Activated T-cell treated with anti-CD3 and anti-CD28 coated beads for 48 hours (primary cell): ENCODE measurements around the gene CDH13.

Experiments used
- DNase-seq: peaks from one replicate; pipeline ENCODE4 v3.0.0-alpha.2; 2020; ENCODE audit warnings: low read depth

CDH13 gene

DNA sequence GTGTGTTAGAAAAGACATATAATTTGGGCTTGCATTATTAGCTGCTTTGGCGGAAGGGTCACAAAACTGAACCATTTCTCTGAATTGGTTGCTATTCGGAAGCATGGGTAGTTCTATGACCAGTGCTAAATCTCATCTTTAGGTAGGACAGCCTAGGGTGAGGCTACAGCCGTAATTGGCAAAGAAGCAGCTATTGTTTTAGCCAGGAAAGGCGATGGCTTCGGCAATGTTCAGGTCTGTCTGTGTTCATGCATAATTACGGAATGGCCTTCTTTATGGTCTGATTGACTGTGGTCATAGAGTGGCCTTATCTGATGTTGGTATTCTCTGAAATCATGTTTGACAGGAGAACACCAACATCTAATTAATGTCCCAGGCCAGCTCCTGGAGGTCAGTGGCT is 812.6 kb downstream of the CDH13 start:
- no peak for DNase-seq

- DNase-seq: no peak
Observed at GRCh38 chr16:83441517-83441916, 814.7 kb downstream of the CDH13 start.

GRCh38 chr16:83443972-83444371 is 817.2 kb downstream of the CDH13 start:
- no peak for DNase-seq

DNA sequence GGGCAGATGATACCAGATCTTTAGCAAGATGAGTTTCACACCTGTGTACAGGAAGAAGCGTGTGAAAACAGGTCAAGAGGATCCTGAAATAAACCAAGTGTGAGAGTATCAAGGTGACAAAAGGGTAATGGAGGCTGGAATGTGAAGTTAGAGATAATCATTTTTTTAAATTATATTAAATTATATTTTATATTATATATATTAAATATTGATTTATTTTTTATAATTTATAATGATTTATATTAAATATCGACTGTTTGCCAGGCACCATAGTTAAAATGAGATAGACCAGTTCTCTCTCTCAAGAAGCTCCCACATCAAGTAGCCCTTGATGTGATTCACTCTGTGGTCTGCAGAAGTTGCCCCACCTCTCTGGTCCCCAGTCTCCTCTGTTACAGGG is 820.8 kb downstream of the CDH13 start:
- no peak for DNase-seq

- no peak for DNase-seq
Observed at GRCh38 chr16:83449861-83450260, 823.1 kb downstream of the CDH13 start.

DNA sequence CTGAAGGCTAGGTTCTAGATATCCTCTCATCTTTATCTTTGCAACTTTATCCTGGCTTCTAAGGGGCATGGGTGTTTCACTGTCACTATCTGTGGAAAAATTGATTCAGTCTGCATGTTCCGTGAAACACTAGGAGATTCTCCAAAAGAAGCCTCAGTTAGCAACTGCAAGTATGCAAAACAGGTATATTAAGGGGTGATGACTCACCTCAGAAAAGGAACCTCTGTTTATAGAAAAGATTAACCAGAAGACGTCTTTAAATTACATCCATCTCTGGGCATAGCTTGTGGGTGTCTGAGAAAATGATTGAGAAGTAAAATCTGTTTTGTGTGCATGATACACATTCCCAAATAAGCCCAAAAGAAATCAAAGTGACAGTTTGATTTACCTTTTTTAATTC is 827.2 kb downstream of the CDH13 start:
- DNase-seq: no peak

DNA sequence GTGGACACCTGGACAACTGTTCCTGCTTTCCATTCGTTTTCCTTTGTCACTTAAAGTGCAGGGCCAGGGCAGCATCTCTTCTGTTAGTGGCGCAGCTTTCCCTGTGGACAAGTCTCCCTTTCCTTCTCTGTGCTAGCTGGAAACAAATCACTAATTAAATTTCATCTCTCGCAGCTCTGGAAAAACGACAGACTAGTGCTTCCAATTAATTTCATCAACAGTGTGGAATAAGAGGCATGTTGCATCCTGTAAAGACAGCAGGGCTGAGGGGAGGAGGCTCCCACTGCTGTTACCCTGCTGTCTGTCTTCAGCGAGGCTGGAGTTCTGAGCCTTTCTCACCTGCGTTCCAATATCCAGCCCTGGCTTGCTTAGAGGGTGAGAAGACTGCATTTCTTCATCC is 828.9 kb downstream of the CDH13 start:
- no peak for DNase-seq

DNA sequence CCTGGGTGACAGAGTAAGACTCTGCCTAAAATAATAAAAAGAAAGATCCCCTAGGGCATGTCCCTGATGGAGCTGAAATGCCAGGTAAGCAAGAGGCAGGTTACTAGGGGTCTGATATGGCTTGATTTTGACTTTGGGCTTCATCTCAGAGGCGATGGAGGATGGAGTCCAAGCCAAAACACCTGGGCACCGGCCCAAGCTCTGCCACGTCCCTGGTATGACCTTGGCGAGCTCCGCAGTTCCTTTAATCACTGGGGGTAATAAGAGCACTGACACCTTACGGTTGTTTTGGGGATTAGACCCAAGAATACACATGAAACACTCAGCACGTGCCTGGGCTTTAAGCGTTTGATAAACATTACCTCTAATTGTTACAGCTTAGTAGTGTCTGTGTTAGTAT is 830.2 kb downstream of the CDH13 start:
- DNase-seq: no peak

DNA sequence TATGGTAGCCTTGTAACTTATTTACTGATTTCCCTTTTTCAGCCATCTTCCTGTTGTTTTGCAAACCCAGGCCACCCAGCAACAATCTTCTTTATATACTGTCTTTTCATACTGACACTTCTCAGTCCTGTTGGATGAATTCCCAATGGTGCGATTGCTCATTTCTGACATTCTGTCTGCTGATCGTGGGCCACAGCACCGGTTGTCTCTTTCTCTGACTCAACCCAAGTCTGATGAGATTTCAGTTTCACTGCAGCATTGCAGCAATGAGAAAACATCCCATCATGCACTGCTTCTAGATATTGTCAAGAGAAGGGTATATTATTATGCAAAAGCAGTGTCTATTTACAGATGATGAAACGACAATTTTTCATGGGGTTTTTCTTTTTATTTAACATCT is 831.8 kb downstream of the CDH13 start:
- DNase-seq: no peak

DNA sequence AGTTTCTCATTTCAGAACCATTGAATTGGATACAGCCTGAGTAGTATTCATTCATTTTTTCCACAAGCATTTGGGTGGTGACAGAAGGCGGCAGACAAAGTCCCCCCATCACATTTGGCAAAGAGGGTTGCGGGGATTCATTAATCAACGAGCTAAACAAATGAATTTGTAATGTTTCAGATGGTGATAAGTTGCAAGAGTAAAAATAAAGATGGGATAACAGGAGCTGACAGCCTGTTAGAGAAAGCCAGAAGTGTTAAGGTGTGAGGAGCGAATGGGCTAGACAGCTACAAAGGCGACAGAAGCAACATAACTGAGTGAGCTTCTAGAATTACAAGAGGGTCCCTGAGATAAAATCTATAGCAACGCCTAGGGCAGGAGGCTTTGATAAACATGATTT is 838.2 kb downstream of the CDH13 start:
- DNase-seq: no peak

GRCh38 chr16:83470416-83470815 is 843.6 kb downstream of the CDH13 start:
- no peak for DNase-seq

GRCh38 chr16:83472776-83473501 is 846.2 kb downstream of the CDH13 start:
- DNase-seq: no peak

- no peak for DNase-seq
Observed at GRCh38 chr16:83473926-83474650, 847.3 kb downstream of the CDH13 start.

DNA sequence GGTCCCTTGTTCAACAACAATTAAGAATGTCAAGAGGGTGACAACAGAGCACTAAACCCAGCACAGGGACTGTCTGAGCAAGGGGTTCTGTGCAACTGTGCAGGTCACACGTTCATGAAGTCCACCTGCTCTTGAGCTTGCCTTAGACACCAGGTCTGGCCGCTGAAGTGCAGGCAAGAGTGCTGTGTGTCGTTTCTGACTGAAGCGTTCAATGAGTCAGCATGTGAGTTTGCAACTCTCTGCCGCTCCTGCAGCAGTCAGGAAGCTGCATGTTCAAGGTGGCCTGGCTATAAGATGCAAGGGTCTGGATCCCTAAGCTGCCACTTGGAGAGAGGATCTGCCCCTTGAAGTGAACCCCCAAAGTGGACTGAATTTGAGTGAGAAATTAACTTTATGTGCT is 848.3 kb downstream of the CDH13 start:
- DNase-seq: no peak

GRCh38 chr16:83481589-83481988 is 854.8 kb downstream of the CDH13 start:
- no peak for DNase-seq

DNA sequence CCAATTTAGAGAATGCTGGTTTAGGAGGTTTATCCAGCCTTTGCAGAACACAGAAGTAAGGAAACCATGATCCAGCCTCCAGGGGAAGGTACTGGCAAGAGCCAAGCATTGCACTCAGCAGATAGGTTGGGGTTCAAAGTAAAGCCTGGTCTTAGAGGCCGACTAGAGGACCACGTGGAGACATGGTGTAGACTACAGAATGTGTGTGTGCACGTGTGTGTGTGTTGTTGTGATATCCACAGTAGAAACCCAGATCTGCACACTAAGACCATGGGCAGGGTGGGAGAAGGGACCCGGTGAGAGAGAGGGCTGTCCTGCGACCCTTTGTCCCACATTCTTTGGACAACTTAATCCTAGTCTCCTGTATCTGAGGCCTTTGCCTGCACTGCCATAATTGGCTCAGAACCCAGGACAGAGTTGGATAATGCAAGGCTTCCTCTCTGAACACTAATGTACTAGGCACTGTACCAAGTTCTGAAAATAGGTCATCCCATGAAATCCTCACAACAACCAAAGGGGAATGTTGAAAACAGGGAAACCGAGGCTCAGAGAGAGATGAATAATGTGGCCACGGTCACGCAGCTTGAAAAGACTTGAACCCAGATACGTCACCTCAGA is 855.9 kb downstream of the CDH13 start:
- no peak for DNase-seq

GRCh38 chr16:83490073-83490472 is 863.3 kb downstream of the CDH13 start:
- no peak for DNase-seq

DNA sequence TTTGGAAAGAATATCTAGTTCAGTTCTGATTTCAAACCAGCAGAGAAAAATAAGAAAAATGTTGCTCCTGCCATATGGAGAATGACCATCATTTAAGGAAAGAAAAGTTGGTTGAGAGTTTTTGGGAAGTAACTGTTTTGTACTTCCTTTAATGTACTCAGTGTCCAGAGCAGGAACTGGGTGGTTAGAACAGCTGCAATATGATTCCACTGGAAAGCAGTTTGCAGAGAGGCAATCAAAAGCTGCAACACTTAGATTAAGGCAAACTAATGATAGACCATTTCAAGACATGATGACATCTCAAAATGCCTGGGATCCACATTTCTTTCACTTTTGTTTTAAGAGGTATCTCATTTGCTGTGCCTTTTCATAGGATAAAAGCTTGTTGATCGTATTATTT is 867.7 kb downstream of the CDH13 start:
- no peak for DNase-seq

DNA sequence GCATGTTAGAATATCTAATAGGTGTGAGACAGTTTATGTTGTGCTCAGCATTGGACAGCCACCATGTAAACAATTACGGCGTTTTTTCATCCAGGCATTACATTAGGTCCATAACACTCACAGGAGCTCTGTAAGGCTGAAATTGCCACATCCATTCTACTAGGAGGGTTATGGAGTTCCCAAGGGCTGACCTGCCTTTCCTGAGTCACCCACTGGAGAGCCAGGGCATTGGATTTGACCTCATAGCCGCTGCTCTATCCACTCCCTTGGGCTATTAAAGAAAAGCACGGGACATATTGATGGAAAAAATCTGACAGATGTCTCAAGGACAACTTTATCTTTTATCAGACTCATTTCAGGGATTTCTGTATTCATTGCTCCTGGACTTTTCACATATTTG is 874.7 kb downstream of the CDH13 start:
- no peak for DNase-seq

- no peak for DNase-seq
Observed at GRCh38 chr16:83508295-83508694, 881.5 kb downstream of the CDH13 start.

DNA sequence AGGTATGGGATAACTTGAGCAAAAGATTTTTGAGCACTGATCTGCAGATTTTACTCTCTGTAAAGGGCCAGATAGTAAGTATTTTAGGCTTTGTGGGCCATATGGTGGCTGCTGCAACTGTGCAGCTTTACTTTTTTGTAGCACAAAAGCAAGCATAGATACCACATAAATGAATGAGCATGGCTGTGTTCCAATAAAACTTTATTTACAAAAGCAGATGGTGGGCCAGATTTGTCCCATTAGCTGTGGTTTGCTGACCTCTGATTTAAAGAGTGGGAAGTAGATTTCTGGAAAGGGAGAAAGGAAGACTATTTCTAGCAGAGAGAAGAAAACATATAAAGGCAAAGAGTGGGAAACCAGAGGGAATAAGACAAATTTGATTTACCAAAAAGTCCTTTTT is 882.5 kb downstream of the CDH13 start:
- no peak for DNase-seq

GRCh38 chr16:83510906-83511305 is 884.1 kb downstream of the CDH13 start:
- no peak for DNase-seq

GRCh38 chr16:83513008-83513755 is 886.4 kb downstream of the CDH13 start:
- no peak for DNase-seq
